Neural progenitor cell (in vitro differentiated cells): ENCODE results near the gene PHF23. TPM values are rescaled to one million over a fixed set of nuclear protein-coding genes. Genes with fewer than 3 reads are reported as not detected.
A peak's percentile ranks its signal among the peaks of the same experiment; 100 is the strongest.

Experiments used
- DNase-seq: peaks from one replicate; pipeline ENCODE4 v3.0.0-alpha.2; 2016; ENCODE audit warnings: low spot score
- H2AFZ ChIP-seq: fragments of 200-600 bp; sonication (generic); replicated peaks from 2 replicates; pipeline ENCODE4 v1.6.1; 2016; ENCODE audit warnings: antibody characterized with exemption
- H3F3A ChIP-seq: fragments of 200-600 bp; sonication (generic); 2 replicates; pipeline ENCODE4 v1.6.1; 2016; ENCODE audit warnings: antibody characterized with exemption, low read depth
- H3K27ac ChIP-seq: fragments of 200-600 bp; sonication (generic); 2 replicates; pipeline ENCODE4 v1.5.1; 2016; ENCODE audit warnings: mild to moderate bottlenecking
- H3K27me3 ChIP-seq: fragments of 200-600 bp; sonication (generic); 2 replicates; pipeline ENCODE4 v1.6.1; 2016; ENCODE audit warnings: mild to moderate bottlenecking, moderate library complexity
- H3K36me3 ChIP-seq: fragments of 200-600 bp; sonication (generic); 2 replicates; pipeline ENCODE4 v1.5.1; 2016
- H3K4me1 ChIP-seq: fragments of 200-600 bp; sonication (generic); 2 replicates; pipeline ENCODE4 v1.6.1; 2016; ENCODE audit warnings: mixed run types
- H3K4me2 ChIP-seq: fragments of 200-600 bp; sonication (generic); 2 replicates; pipeline ENCODE4 v1.6.1; 2016
- H3K4me3 ChIP-seq: fragments of 200-600 bp; sonication (generic); 2 replicates; pipeline ENCODE4 v1.5.1; 2016
- H3K79me2 ChIP-seq: fragments of 200-600 bp; sonication (generic); 2 replicates; pipeline ENCODE4 v1.6.1; 2016; ENCODE audit warnings: low read depth
- H3K9ac ChIP-seq: fragments of 200-600 bp; sonication (generic); 2 replicates; pipeline ENCODE4 v1.6.1; 2016
- H3K9me3 ChIP-seq: fragments of 200-600 bp; sonication (generic); 2 replicates; pipeline ENCODE4 v1.5.1; 2016; ENCODE audit warnings: low read depth
- H4K20me1 ChIP-seq: fragments of 200-600 bp; sonication (generic); 2 replicates; pipeline ENCODE4 v1.6.1; 2016; ENCODE audit warnings: low read depth
- H3K27ac Mint-ChIP-seq: 3 replicates; pipeline ENCODE4 v1.8.0; 2021; ENCODE audit warnings: mixed read lengths
- H3K27me3 Mint-ChIP-seq: 2 replicates; pipeline ENCODE4 v1.8.0; 2022; ENCODE audit warnings: low read depth, mild to moderate bottlenecking, inconsistent platforms, moderate library complexity, mixed read lengths; ENCODE audit not compliant: insufficient read depth
- H3K36me3 Mint-ChIP-seq: 3 replicates; pipeline ENCODE4 v1.8.0; 2021; ENCODE audit warnings: mixed read lengths
- H3K4me1 Mint-ChIP-seq: 3 replicates; pipeline ENCODE4 v1.8.0; 2021; ENCODE audit warnings: mixed read lengths
- H3K4me3 Mint-ChIP-seq: 3 replicates; pipeline ENCODE4 v1.8.0; 2021; ENCODE audit warnings: mild to moderate bottlenecking, moderate library complexity, mixed read lengths
- H3K9me3 Mint-ChIP-seq: 3 replicates; pipeline ENCODE4 v1.8.0; 2020; ENCODE audit warnings: mixed read lengths
- CTCF ChIP-seq: fragments of 200-600 bp; sonication (generic); IDR thresholded peaks from 2 replicates; pipeline ENCODE4 v1.5.1; 2017; ENCODE audit warnings: antibody characterized with exemption, mild to moderate bottlenecking
- EZH2 ChIP-seq: fragments of 200-600 bp; sonication (generic); IDR thresholded peaks from 2 replicates; pipeline ENCODE4 v1.6.1; 2017; ENCODE audit warnings: antibody characterized with exemption, mild to moderate bottlenecking, moderate library complexity
- EZH2phosphoT487 ChIP-seq: fragments of 200-600 bp; sonication (generic); IDR thresholded peaks from 2 replicates; pipeline ENCODE4 v1.6.1; 2017; ENCODE audit warnings: antibody characterized with exemption
- total RNA-seq: library from RNA; depleted of rRNA; stranded (reverse); fragments of >200 nt; gene quantifications from 2 replicates; pipeline ENCODE4 v1.2.3, GENCODE V29; 2015; ENCODE audit warnings: low replicate concordance

The PHF23 gene
- total RNA-seq, 1 donor from 2014 or later: 31.6 TPM

GRCh38 chr17:7213895-7214299 is 25.4 kb downstream of the PHF23 start:
- no peaks in the 10 kb centered on the region for H3K9me3 Mint-ChIP-seq
- H2AFZ ChIP-seq: no peak overlapping the region
- peaks cover 73% of the 10 kb centered on the region for H3K4me1 Mint-ChIP-seq
- H4K20me1 ChIP-seq: peaks cover 12% of the 10 kb centered on the region
- no peaks in the 10 kb centered on the region for H3K9me3 ChIP-seq
- H3K4me3 Mint-ChIP-seq: peak overlapping the region; percentile 83
- H3K27me3 ChIP-seq: no peaks in the 10 kb centered on the region
- no peak overlapping the region for H3K9ac ChIP-seq
- peak; percentile 100 for DNase-seq
- H3K27me3 Mint-ChIP-seq: peaks cover 17% of the 10 kb centered on the region
- peak overlapping the region; percentile 78 for H3K4me2 ChIP-seq
- H3K27ac ChIP-seq: no peak overlapping the region
- peaks cover 54% of the 10 kb centered on the region for H3K4me1 ChIP-seq
- peaks cover 7% of the 10 kb centered on the region for H3K36me3 Mint-ChIP-seq
- TF ChIP-seq CTCF: peak; percentile 94
- TF ChIP-seq EZH2: no peak
- H3K27ac Mint-ChIP-seq: peak overlapping the region; percentile 97
- peaks cover 69% of the 10 kb centered on the region for H3K79me2 ChIP-seq
- H3F3A ChIP-seq: peaks cover 77% of the 10 kb centered on the region
- peak overlapping the region; percentile 59 for H3K4me3 ChIP-seq
- H3K36me3 ChIP-seq: no peaks in the 10 kb centered on the region

- no peak overlapping the region for H3K27ac ChIP-seq
- no peak overlapping the region for H2AFZ ChIP-seq
- H3K4me1 Mint-ChIP-seq: peaks cover 75% of the 10 kb centered on the region
Measured at GRCh38 chr17:7211491-7212273, 27.6 kb downstream of the PHF23 start.

GRCh38 chr17:7208754-7209460 is 30.4 kb downstream of the PHF23 start:
- peak overlapping the region; percentile 72 for H3K4me2 ChIP-seq
- H3K27me3 Mint-ChIP-seq: peaks cover 9% of the 10 kb centered on the region
- peaks cover 29% of the 10 kb centered on the region for H4K20me1 ChIP-seq
- H3K36me3 Mint-ChIP-seq: peaks cover 10% of the 10 kb centered on the region
- H3K9ac ChIP-seq: no peak overlapping the region
- H3K4me1 ChIP-seq: peaks cover 60% of the 10 kb centered on the region
- no peaks in the 10 kb centered on the region for H3K9me3 Mint-ChIP-seq
- H3K27me3 ChIP-seq: no peaks in the 10 kb centered on the region
- peak overlapping the region; percentile 98 for H3K27ac Mint-ChIP-seq
- no peak overlapping the region for H2AFZ ChIP-seq
- peak overlapping the region; percentile 30 for H3K4me3 ChIP-seq
- H3K9me3 ChIP-seq: no peaks in the 10 kb centered on the region
- peak overlapping the region; percentile 81 for H3K4me3 Mint-ChIP-seq
- peak overlapping the region; percentile 17 for H3K27ac ChIP-seq
- peaks cover 83% of the 10 kb centered on the region for H3K4me1 Mint-ChIP-seq
- H3K36me3 ChIP-seq: no peaks in the 10 kb centered on the region
- H3K79me2 ChIP-seq: peaks cover 84% of the 10 kb centered on the region
- DNase-seq: peak; percentile 57
- TF ChIP-seq EZH2phosphoT487 (no peak), CTCF (no peak), EZH2 (no peak)
- peaks cover 59% of the 10 kb centered on the region for H3F3A ChIP-seq

More at GRCh38 chr17:7211491-7212273, 27.6 kb downstream of the PHF23 start:
- TF ChIP-seq EZH2 (no peak), CTCF (no peak), EZH2phosphoT487 (no peak)
- H3K9me3 ChIP-seq: no peaks in the 10 kb centered on the region
- DNase-seq: peak; percentile 52
- Mint-ChIP-seq H3K36me3 (peaks cover 7% of the 10 kb centered on the region), H3K9me3 (no peaks in the 10 kb centered on the region), H3K27ac (peak overlapping the region; percentile 80), H3K27me3 (peaks cover 12% of the 10 kb centered on the region), H3K4me3 (peak overlapping the region; percentile 78)
- peak overlapping the region; percentile 77 for H3K4me2 ChIP-seq
- H4K20me1 ChIP-seq: peaks cover 20% of the 10 kb centered on the region
- peaks cover 66% of the 10 kb centered on the region for H3F3A ChIP-seq
- H3K36me3 ChIP-seq: no peaks in the 10 kb centered on the region
- H3K4me1 ChIP-seq: peaks cover 62% of the 10 kb centered on the region
- H3K27me3 ChIP-seq: no peaks in the 10 kb centered on the region
- H3K9ac ChIP-seq: peak overlapping the region; percentile 15
- H3K4me3 ChIP-seq: peak overlapping the region; percentile 33
- H3K79me2 ChIP-seq: peaks cover 78% of the 10 kb centered on the region
